SK-N-SH treated with all-trans-retinoic acid at 6 μM for 48 hours (cell line): ENCODE measurements around the gene PLB1.

Experiments
- ATAC-seq: fragments of 200-7000 bp; cut with Tn5 transposase; 3 replicates; pipeline ENCODE4 v1.9.1; 2020; ENCODE audit warnings: mild to moderate bottlenecking, moderate library complexity
- ARNTL ChIP-seq: fragments of 450-650 bp; formaldehyde crosslinking; IDR thresholded peaks from 2 replicates; pipeline ENCODE4 v1.5.0; 2020; ENCODE audit warnings: low read depth, mild to moderate bottlenecking, moderate library complexity, borderline replicate concordance
- BACH2 ChIP-seq: fragments of 250-450 bp; sonication (Bioruptor Pico); IDR thresholded peaks from 2 replicates; pipeline ENCODE4 v1.9.0; 2021; ENCODE audit warnings: mild to moderate bottlenecking, borderline replicate concordance
- CSDC2 ChIP-seq: fragments of 250-450 bp; sonication (Bioruptor Pico); IDR thresholded peaks from 2 replicates; pipeline ENCODE4 v1.5.0; 2020; ENCODE audit warnings: mild to moderate bottlenecking, moderate library complexity
- ESRRG ChIP-seq: fragments of 250-450 bp; sonication (Bioruptor Pico); IDR thresholded peaks from 2 replicates; pipeline ENCODE4 v1.6.1; 2021; ENCODE audit warnings: mild to moderate bottlenecking
- GLIS3 ChIP-seq: fragments of 250-450 bp; sonication (Bioruptor Pico); IDR thresholded peaks from 2 replicates; pipeline ENCODE4 v1.5.0; 2020; ENCODE audit warnings: mild to moderate bottlenecking, moderate library complexity
- OSR1 ChIP-seq: fragments of 250-450 bp; sonication (Bioruptor Pico); IDR thresholded peaks from 2 replicates; pipeline ENCODE4 v1.8.0; 2022; ENCODE audit warnings: moderate library complexity, mild to moderate bottlenecking, inconsistent platforms
- POU6F1 ChIP-seq: fragments of 250-450 bp; sonication (Bioruptor Pico); IDR thresholded peaks from 2 replicates; pipeline ENCODE4 v1.8.0; 2021; ENCODE audit warnings: low read depth, mild to moderate bottlenecking, moderate library complexity, borderline replicate concordance
- PPARA ChIP-seq: fragments of 250-450 bp; sonication (Bioruptor Pico); IDR thresholded peaks from 2 replicates; pipeline ENCODE4 v1.5.0; 2020; ENCODE audit warnings: mild to moderate bottlenecking, borderline replicate concordance
- RARB ChIP-seq: fragments of 250-450 bp; sonication (Bioruptor Pico); IDR thresholded peaks from 2 replicates; pipeline ENCODE4 v1.8.0; 2021; ENCODE audit warnings: mild to moderate bottlenecking, moderate library complexity
- SNAI2 ChIP-seq: fragments of 250-450 bp; sonication (Bioruptor Pico); IDR thresholded peaks from 2 replicates; pipeline ENCODE4 v1.5.0; 2020; ENCODE audit warnings: mild to moderate bottlenecking, moderate library complexity
- TCF4 ChIP-seq: fragments of 250-450 bp; sonication (Bioruptor Pico); IDR thresholded peaks from 2 replicates; pipeline ENCODE4 v1.8.0; 2021; ENCODE audit warnings: mild to moderate bottlenecking, moderate library complexity, borderline replicate concordance
- TOX ChIP-seq: fragments of 250-450 bp; sonication (Bioruptor Pico); IDR thresholded peaks from 2 replicates; pipeline ENCODE4 v1.8.0; 2021; ENCODE audit warnings: mild to moderate bottlenecking, moderate library complexity, borderline replicate concordance
- TSHZ2 ChIP-seq: fragments of 250-450 bp; sonication (Bioruptor Pico); IDR thresholded peaks from 2 replicates; pipeline ENCODE4 v1.5.0; 2020; ENCODE audit warnings: mild to moderate bottlenecking, moderate library complexity
- ZC3H10 ChIP-seq: fragments of 250-450 bp; sonication (Bioruptor Pico); IDR thresholded peaks from 2 replicates; pipeline ENCODE4 v1.5.1; 2021; ENCODE audit warnings: mild to moderate bottlenecking, moderate library complexity
- ZFP3 ChIP-seq: fragments of 250-450 bp; sonication (Bioruptor Pico); IDR thresholded peaks from 2 replicates; pipeline ENCODE4 v1.5.0; 2020; ENCODE audit warnings: mild to moderate bottlenecking, moderate library complexity
- ZFP30 ChIP-seq: fragments of 450-650 bp; formaldehyde crosslinking; IDR thresholded peaks from 2 replicates; pipeline ENCODE4 v1.5.0; 2022; ENCODE audit warnings: mild to moderate bottlenecking, moderate library complexity
- ZNF565 ChIP-seq: fragments of 450-650 bp; formaldehyde crosslinking; conservative IDR thresholded peaks from 2 replicates; pipeline ENCODE4 v1.5.0; 2020; ENCODE audit warnings: low read depth, mild to moderate bottlenecking, moderate library complexity
- ZNF70 ChIP-seq: fragments of 450-650 bp; formaldehyde crosslinking; IDR thresholded peaks from 2 replicates; pipeline ENCODE4 v1.5.0; 2020; ENCODE audit warnings: mild to moderate bottlenecking, moderate library complexity
- ZNF8 ChIP-seq: fragments of 450-650 bp; formaldehyde crosslinking; IDR thresholded peaks from 2 replicates; pipeline ENCODE4 v1.5.0; 2020; ENCODE audit warnings: mild to moderate bottlenecking, moderate library complexity
- TF ChIP-seq, protein P1 (sequence below): fragments of 250-450 bp; sonication (Bioruptor Pico); IDR thresholded peaks from 2 replicates; pipeline ENCODE4 v1.5.1; 2021; ENCODE audit warnings: mild to moderate bottlenecking, moderate library complexity

Gene PLB1

GRCh38 chr2:28678175-28678855 lies 182.5 kb downstream of the PLB1 start:
- ATAC-seq: no peak

DNA sequence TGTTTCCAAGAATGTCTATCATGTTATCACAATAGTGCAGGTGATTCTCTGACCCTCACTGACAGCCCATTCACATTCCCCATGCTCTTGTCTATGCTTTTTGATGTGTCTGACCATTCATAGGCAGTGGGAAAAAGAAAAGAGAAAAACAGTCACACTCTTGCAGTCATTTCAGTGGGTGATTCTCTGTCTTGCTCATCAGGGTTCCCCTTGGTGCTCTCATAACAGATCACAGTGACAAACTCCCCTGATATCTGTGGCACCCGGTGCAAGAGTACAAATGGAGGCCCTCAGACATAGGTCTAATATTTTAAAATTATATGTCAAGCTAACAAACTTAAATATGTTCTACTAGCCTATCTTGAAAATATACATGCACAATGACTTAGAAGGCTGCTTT lies 183.1 kb downstream of the PLB1 start:
- TF ChIP-seq POU6F1 (CRISPR knock-in tag) (no peak), CSDC2 (CRISPR knock-in tag) (no peak), OSR1 (no peak), GLIS3 (no peak), RARB (CRISPR knock-in tag) (no peak), TOX (no peak), SNAI2 (CRISPR knock-in tag) (no peak), ESRRG (CRISPR knock-in tag) (no peak), TCF4 (CRISPR knock-in tag) (no peak), ZC3H10 (CRISPR knock-in tag) (no peak), ZNF565 (CRISPR knock-in tag) (no peak), ARNTL (CRISPR knock-in tag) (no peak), PPARA (CRISPR knock-in tag) (no peak)
- TF ChIP-seq, protein P1, sequence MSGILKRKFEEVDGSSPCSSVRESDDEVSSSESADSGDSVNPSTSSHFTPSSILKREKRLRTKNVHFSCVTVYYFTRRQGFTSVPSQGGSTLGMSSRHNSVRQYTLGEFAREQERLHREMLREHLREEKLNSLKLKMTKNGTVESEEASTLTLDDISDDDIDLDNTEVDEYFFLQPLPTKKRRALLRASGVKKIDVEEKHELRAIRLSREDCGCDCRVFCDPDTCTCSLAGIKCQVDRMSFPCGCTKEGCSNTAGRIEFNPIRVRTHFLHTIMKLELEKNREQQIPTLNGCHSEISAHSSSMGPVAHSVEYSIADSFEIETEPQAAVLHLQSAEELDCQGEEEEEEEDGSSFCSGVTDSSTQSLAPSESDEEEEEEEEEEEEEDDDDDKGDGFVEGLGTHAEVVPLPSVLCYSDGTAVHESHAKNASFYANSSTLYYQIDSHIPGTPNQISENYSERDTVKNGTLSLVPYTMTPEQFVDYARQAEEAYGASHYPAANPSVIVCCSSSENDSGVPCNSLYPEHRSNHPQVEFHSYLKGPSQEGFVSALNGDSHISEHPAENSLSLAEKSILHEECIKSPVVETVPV (CRISPR knock-in tag): no peak
- TF ChIP-seq, all 23 proteins: peak for 0
- no peak for ATAC-seq

More at GRCh38 chr2:28678175-28678855, 182.5 kb downstream of the PLB1 start:
- TF ChIP-seq RARB (CRISPR knock-in tag): no peak
- no peak for TF ChIP-seq ZNF8 (CRISPR knock-in tag)
- no peak for TF ChIP-seq ZFP3 (CRISPR knock-in tag)
- no peak for TF ChIP-seq TOX
- TF ChIP-seq ZFP30: no peak
- TF ChIP-seq, all 23 proteins: peak for 0

- ATAC-seq: no peak
- no peak for TF ChIP-seq GLIS3
- no peak for TF ChIP-seq ESRRG (CRISPR knock-in tag)
These were observed 184.8 kb downstream of the PLB1 start for GRCh38 chr2:28680657-28681056.

- TF ChIP-seq, protein P1 (CRISPR knock-in tag): no peak
- no peak for TF ChIP-seq ZFP3 (CRISPR knock-in tag)
- TF ChIP-seq TCF4 (CRISPR knock-in tag): no peak
- no peak for TF ChIP-seq POU6F1 (CRISPR knock-in tag)
- TF ChIP-seq OSR1: no peak
- TF ChIP-seq ZNF70 (CRISPR knock-in tag): no peak
- TF ChIP-seq BACH2: no peak
- TF ChIP-seq TSHZ2: no peak
- no peak for TF ChIP-seq ZNF8 (CRISPR knock-in tag)
- TF ChIP-seq SNAI2 (CRISPR knock-in tag): no peak
- TF ChIP-seq ZC3H10 (CRISPR knock-in tag): no peak
- TF ChIP-seq, all 23 proteins: peak for 0
- ATAC-seq: peak; percentile 38
These were observed 185.3 kb downstream of the PLB1 start for GRCh38 chr2:28681158-28681571.
